SK-N-SH (cell line): ENCODE results near the gene SBDS. TPM values are rescaled to one million over a fixed set of nuclear protein-coding genes. Genes with fewer than 3 reads are reported as not detected.
"Not testable (repeated sequence)": the region's sequence is repeated elsewhere in the genome, so short reads cannot be mapped to it uniquely, and the experiment has no call there.

Source experiments
- CTCF ChIA-PET: fragments of 300-600, 350-600 bp; formaldehyde crosslinking; extraction: SDS; loops from one replicate; lab custom pipeline; 2021; lab: Yijun Ruan, JAX
- POLR2A ChIA-PET: fragments of 350-600 bp; sonication (Branson Sonifier 250); formaldehyde crosslinking; extraction: SDS; loops from one replicate; lab custom pipeline; 2020; ENCODE audit warnings: antibody characterized with exemption, inconsistent platforms; lab: Yijun Ruan, JAX
- DNase-seq: peaks from one replicate; pipeline ENCODE4 v3.0.0; 2012
- H2AFZ ChIP-seq: fragments of 200-600 bp; sonication (generic); 2 replicates; pipeline ENCODE4 v1.8.1; 2016; ENCODE audit warnings: antibody characterized with exemption, mild to moderate bottlenecking, low read depth
- H3F3A ChIP-seq: fragments of 200-600 bp; sonication (generic); replicated peaks from 2 replicates; pipeline ENCODE3; 2016; ENCODE audit warnings: antibody characterized with exemption, mild to moderate bottlenecking; ENCODE audit not compliant: insufficient read depth
- H3K27ac ChIP-seq, 2 experiments: fragments of 200-500 bp in 1 of 2; fragments of 200-600 bp in 1 of 2; sonication (Bioruptor generic) in 1 of 2; sonication (generic), shearing (Covaris generic) in 1 of 2; 2 replicates each; pipeline versions ENCODE4 v1.5.1 to v1.6.1; 2014 to 2016; ENCODE audit warnings: low read depth in 2 of 2, inconsistent platforms in 1 of 2, low read length in 1 of 2, mild to moderate bottlenecking in 1 of 2, mixed read lengths in 1 of 2
- H3K27me3 ChIP-seq: fragments of 200-600 bp; sonication (generic), shearing (Covaris generic); 2 replicates; pipeline ENCODE4 v1.6.1; 2016; ENCODE audit warnings: mixed run types; ENCODE audit not compliant: insufficient read depth
- H3K36me3 ChIP-seq, 2 experiments: fragments of 200-500 bp in 1 of 2; fragments of 200-600 bp in 1 of 2; sonication (Bioruptor generic) in 1 of 2; sonication (generic) in 1 of 2; replicated peaks in 1 of 2; 2 replicates each; pipeline versions ENCODE3 to v1.5.1; 2014 to 2016; ENCODE audit warnings: low read length in 1 of 2, mild to moderate bottlenecking in 1 of 2; ENCODE audit not compliant: insufficient read depth in 2 of 2, control insufficient read depth in 1 of 2
- H3K4me1 ChIP-seq, 2 experiments: fragments of 200-500 bp in 1 of 2; fragments of 200-600 bp in 1 of 2; sonication (Bioruptor generic) in 1 of 2; sonication (generic), shearing (Covaris generic) in 1 of 2; 2 replicates each; pipeline versions ENCODE4 v1.5.1 to v1.6.1; 2014 to 2016; ENCODE audit warnings: low read depth in 1 of 2, low read length in 1 of 2, mixed run types in 1 of 2; ENCODE audit not compliant: insufficient read depth in 2 of 2, control insufficient read depth in 1 of 2
- H3K4me2 ChIP-seq: fragments of 200-600 bp; sonication (generic), shearing (Covaris generic); 2 replicates; pipeline ENCODE4 v1.6.1; 2017; ENCODE audit warnings: mixed run types
- H3K4me3 ChIP-seq, 2 experiments: fragments of 200-500 bp in 1 of 2; fragments of 200-600 bp in 1 of 2; sonication (Bioruptor generic) in 1 of 2; sonication (generic), shearing (Covaris generic) in 1 of 2; 2 replicates each; pipeline versions ENCODE4 v1.5.1 to v1.8.1; 2014 to 2016; ENCODE audit warnings: low read depth in 2 of 2, inconsistent platforms in 1 of 2, low read length in 1 of 2, mild to moderate bottlenecking in 1 of 2, mixed read lengths in 1 of 2, moderate library complexity in 1 of 2
- H3K79me2 ChIP-seq: fragments of 200-600 bp; sonication (generic); 2 replicates; pipeline ENCODE4 v1.8.1; 2017; ENCODE audit warnings: mild to moderate bottlenecking; ENCODE audit not compliant: insufficient read depth
- H3K9ac ChIP-seq: fragments of 200-600 bp; sonication (generic); 2 replicates; pipeline ENCODE4 v1.6.1; 2017; ENCODE audit warnings: mixed run types
- H3K9me2 ChIP-seq: fragments of 200-600 bp; sonication (generic); 2 replicates; pipeline ENCODE4 v1.6.1; 2017; ENCODE audit warnings: mixed run types
- H3K9me3 ChIP-seq: fragments of 200-600 bp; sonication (generic); 2 replicates; pipeline ENCODE4 v1.6.1; 2017; ENCODE audit warnings: mixed run types, mild to moderate bottlenecking, moderate library complexity
- H4K20me1 ChIP-seq: fragments of 200-600 bp; sonication (generic); 2 replicates; pipeline ENCODE4 v1.6.1; 2017; ENCODE audit warnings: mild to moderate bottlenecking, mixed run types; ENCODE audit not compliant: insufficient read depth
- CHD2 ChIP-seq: fragments of 150-350 bp; IDR thresholded peaks from 2 replicates; pipeline ENCODE4 v1.6.1; 2018; ENCODE audit warnings: low read length; ENCODE audit not compliant: partially characterized antibody
- ELF1 ChIP-seq: IDR thresholded peaks from 2 replicates; pipeline ENCODE4 v1.4.0; 2012
- EP300 ChIP-seq, 2 experiments: IDR thresholded peaks; 2 replicates each; pipeline versions ENCODE4 v1.4.0 to v1.6.1; 2012; ENCODE audit warnings: borderline replicate concordance in 1 of 2, low read depth in 1 of 2, low read length in 1 of 2
- EZH2phosphoT487 ChIP-seq: fragments of 200-600 bp; sonication (generic); IDR thresholded peaks from 2 replicates; pipeline ENCODE4 v1.6.1; 2017; ENCODE audit warnings: low read depth, mixed run types, mild to moderate bottlenecking, antibody characterized with exemption, moderate library complexity, borderline replicate concordance
- FOSL2 ChIP-seq: IDR thresholded peaks from 2 replicates; pipeline ENCODE4 v1.4.0; 2012; ENCODE audit warnings: low read depth, mild to moderate bottlenecking, moderate library complexity, borderline replicate concordance
- GABPA ChIP-seq: IDR thresholded peaks from 2 replicates; pipeline ENCODE4 v1.4.0; 2012; ENCODE audit warnings: low read depth, mild to moderate bottlenecking
- JUND ChIP-seq: IDR thresholded peaks from 2 replicates; pipeline ENCODE4 v1.4.0; 2012
- MAX ChIP-seq: IDR thresholded peaks from 2 replicates; pipeline ENCODE4 v1.4.0; 2012; ENCODE audit warnings: low read depth
- PBX3 ChIP-seq: IDR thresholded peaks from 2 replicates; pipeline ENCODE4; 2012
- RXRA ChIP-seq: IDR thresholded peaks from 2 replicates; pipeline ENCODE4 v1.4.0; 2012; ENCODE audit warnings: low read depth, mild to moderate bottlenecking, borderline replicate concordance
- SMC3 ChIP-seq: IDR thresholded peaks from 2 replicates; pipeline ENCODE4 v1.6.1; 2012; ENCODE audit warnings: low read depth, low read length, improper control_type of control experiment
- TAF1 ChIP-seq: IDR thresholded peaks from 2 replicates; pipeline ENCODE4 v1.6.1; 2012; ENCODE audit warnings: low read depth, mild to moderate bottlenecking, low read length, moderate library complexity, borderline replicate concordance
- TCF12 ChIP-seq: IDR thresholded peaks from 2 replicates; pipeline ENCODE4 v1.4.0; 2012
- YY1 ChIP-seq: IDR thresholded peaks from 2 replicates; pipeline ENCODE4 v1.4.0; 2012; ENCODE audit warnings: low read depth, mild to moderate bottlenecking
- whole genome bisulfite sequencing: methylation state at CpG from one replicate; pipeline ENCODE4 v1.1.6; 2017; ENCODE audit warnings: low lambda C conversion rate; 5-methylcytosine and 5-hydroxymethylcytosine counted together
- polyA plus RNA-seq, 3 experiments: library from polyadenylated mRNA; depleted of rRNA; stranded (reverse); fragments of >200 nt; gene quantifications; 2 replicates each; pipeline ENCODE4 v1.2.3, GENCODE V29; 2012

SBDS gene
- polyA plus RNA-seq, 1 of the 3 experiments (the other 2 are of a cell fraction): 49.5 TPM

GRCh38 chr7:67025459-67025858, 30.1 kb upstream of the SBDS start:
- CTCF ChIA-PET, H4K20me1 ChIP-seq: not testable (repeated sequence)

GRCh38 chr7:67022511-67022910, 27.1 kb upstream of the SBDS start:
- TF ChIP-seq CHD2 (no peak), SMC3 (no peak)

More at GRCh38 chr7:67025459-67025858, 30.1 kb upstream of the SBDS start:
- Histone ChIP-seq H3K27ac (peak overlapping the region; percentile 30 to 91; a peak in 3 of 4 replicates), H3K4me2 (peak overlapping the region; percentile 29), H3K79me2 (peaks cover 16% of the 10 kb centered on the region; the same call in 1 of the 2 replicates), H3K36me3 (peaks cover 7 to 38% of the 10 kb centered on the region in 2 experiments), H2AFZ (peak overlapping the region; percentile 66; the same call in 1 of the 2 replicates), H3F3A (peaks cover 22% of the 10 kb centered on the region), H3K4me1 (peaks cover 0 to 11% of the 10 kb centered on the region in 2 experiments; a peak in 1 of 4 replicates), H3K9ac (peak overlapping the region; percentile 58; the same call in 1 of the 2 replicates)
- peak in 1 of 2 experiments; percentile 10; a peak in 1 of 4 replicates for TF ChIP-seq EP300 (IDR thresholded peaks at IDR 0.05; ENCODE audit: borderline replicate concordance in 1 of 2, low read depth in 1 of 2, low read length in 1 of 2)
- TF ChIP-seq JUND: peak; percentile 56
- 0 out of 2 replicates have a peak, but pooled peaks have one; percentile 25 for TF ChIP-seq MAX
- TF ChIP-seq FOSL2: peak; percentile 45; the same call in 1 of the 2 replicates
- peak; percentile 21; the same call in 1 of the 2 replicates for TF ChIP-seq TCF12
- TF ChIP-seq ELF1: peak; percentile 68
- peak; percentile 15; the same call in 1 of the 2 replicates for TF ChIP-seq PBX3
- H3K9me3 ChIP-seq, H3K4me3 ChIP-seq, H3K9me2 ChIP-seq, POLR2A ChIA-PET, DNase-seq, H3K27me3 ChIP-seq: not testable (repeated sequence)
- 9% methylated on average over 1 of the region's 1 CpG for WGBS

GRCh38 chr7:67021260-67021659, 25.9 kb upstream of the SBDS start:
- CTCF ChIA-PET: no interaction called here
- Histone ChIP-seq H3K4me3 (no peak overlapping the region), H3K9me2 (no peaks in the 10 kb centered on the region), H3K9me3 (no peaks in the 10 kb centered on the region), H3K27ac (no peak overlapping the region), H3K4me1 (peaks cover 0 to 20% of the 10 kb centered on the region in 2 experiments; a peak in 2 of 4 replicates), H3K36me3 (peaks cover 11 to 24% of the 10 kb centered on the region in 2 experiments), H2AFZ (no peak overlapping the region), H3K9ac (no peak overlapping the region), H3F3A (peaks cover 26% of the 10 kb centered on the region), H4K20me1 (no peaks in the 10 kb centered on the region), H3K4me2 (no peak overlapping the region), H3K27me3 (no peaks in the 10 kb centered on the region), H3K79me2 (peaks cover 16% of the 10 kb centered on the region; the same call in 1 of the 2 replicates)
- WGBS: 86% methylated on average over 7 of the region's 7 CpGs
- POLR2A ChIA-PET: no interaction called here
- TF ChIP-seq RXRA: no peak
- TF ChIP-seq GABPA: no peak
- TF ChIP-seq TAF1: no peak
- no peak for TF ChIP-seq YY1
- no peak for TF ChIP-seq EZH2phosphoT487
- TF ChIP-seq PBX3: no peak
- DNase-seq: no peak

More at GRCh38 chr7:67022511-67022910, 27.1 kb upstream of the SBDS start:
- H4K20me1 ChIP-seq: no peaks in the 10 kb centered on the region
- 0 out of 4 replicates have a peak overlapping the region, but pooled peaks of 1 of the 2 experiments have one; percentile 4 for H3K27ac ChIP-seq
- H3K36me3 ChIP-seq: peaks cover 11 to 35% of the 10 kb centered on the region in 2 experiments
- H3K9ac ChIP-seq: no peak overlapping the region
- WGBS: 94% methylated on average over 3 of the region's 3 CpGs
- H3K9me2 ChIP-seq: no peaks in the 10 kb centered on the region
- H3K27me3 ChIP-seq: no peaks in the 10 kb centered on the region
- no peak overlapping the region for H2AFZ ChIP-seq
- CTCF ChIA-PET: no interaction called here
- H3F3A ChIP-seq: peaks cover 33% of the 10 kb centered on the region
- H3K4me1 ChIP-seq: peaks cover 0 to 20% of the 10 kb centered on the region in 2 experiments; a peak in 2 of 4 replicates
- DNase-seq: no peak
- no peak overlapping the region for H3K4me3 ChIP-seq
- H3K79me2 ChIP-seq: peaks cover 16% of the 10 kb centered on the region; the same call in 1 of the 2 replicates
- no peak overlapping the region for H3K4me2 ChIP-seq
- POLR2A ChIA-PET: no interaction called here
- no peaks in the 10 kb centered on the region for H3K9me3 ChIP-seq
